ENCODE data around the gene COL20A1.

COL20A1 gene

GRCh38 chr20:63261060-63261794 lies 31.8 kb upstream of the COL20A1 start:
- DNase-seq (ENCODE audit: low read depth in 2 of 2) = no peak

- DNase-seq (ENCODE audit: low read depth in 2 of 2) = no peak
Measured at GRCh38 chr20:63261795-63262528, 31.0 kb upstream of the COL20A1 start.

GRCh38 chr20:63262836-63263235 lies 30.1 kb upstream of the COL20A1 start:
- DNase-seq (ENCODE audit: low read depth in 2 of 2) = no peak

- DNase-seq (ENCODE audit: low read depth in 2 of 2) = no peak
Measured at GRCh38 chr20:63264000-63264399, 29.0 kb upstream of the COL20A1 start.

GRCh38 chr20:63264519-63264918 lies 28.5 kb upstream of the COL20A1 start:
- DNase-seq (ENCODE audit: low read depth in 2 of 2) = no peak

GRCh38 chr20:63265891-63266515 lies 27.0 kb upstream of the COL20A1 start:
- DNase-seq (ENCODE audit: low read depth in 2 of 2) = no peak

- no peak for DNase-seq (ENCODE audit: low read depth in 2 of 2)
Measured at GRCh38 chr20:63267691-63268090, 25.3 kb upstream of the COL20A1 start.

- no peak for DNase-seq (ENCODE audit: low read depth in 2 of 2)
Measured at GRCh38 chr20:63268256-63268655, 24.7 kb upstream of the COL20A1 start.

GRCh38 chr20:63268671-63269439 lies 24.1 kb upstream of the COL20A1 start:
- DNase-seq (ENCODE audit: low read depth in 2 of 2) = no peak

GRCh38 chr20:63269724-63270123 lies 23.3 kb upstream of the COL20A1 start:
- no peak for DNase-seq (ENCODE audit: low read depth in 2 of 2)

GRCh38 chr20:63270606-63271325 lies 22.2 kb upstream of the COL20A1 start:
- DNase-seq (ENCODE audit: low read depth in 2 of 2) = no peak

- DNase-seq (ENCODE audit: low read depth in 2 of 2) = peak; percentile 83 to 87
Measured at GRCh38 chr20:63272105-63273058, 20.6 kb upstream of the COL20A1 start, which contains the start of gene ARFGAP1. Gene ARFGAP1 (plus strand): TSS chr20:63272813. CDS start chr20:63275581, 2,768 bp downstream.

- DNase-seq (ENCODE audit: low read depth in 2 of 2) = no peak
Measured at GRCh38 chr20:63273059-63273579, 19.9 kb upstream of the COL20A1 start.

GRCh38 chr20:63273635-63274380 lies 19.2 kb upstream of the COL20A1 start:
- no peak for DNase-seq (ENCODE audit: low read depth in 2 of 2)

GRCh38 chr20:63274381-63275228 lies 18.4 kb upstream of the COL20A1 start:
- no peak for DNase-seq (ENCODE audit: low read depth in 2 of 2)

GRCh38 chr20:63275825-63276224 lies 17.2 kb upstream of the COL20A1 start:
- no peak for DNase-seq (ENCODE audit: low read depth in 2 of 2)

GRCh38 chr20:63276956-63277355 lies 16.0 kb upstream of the COL20A1 start:
- DNase-seq (ENCODE audit: low read depth in 2 of 2) = no peak
